OCI-LY7 (cell line): ENCODE results near the gene RCOR1. TPM values are rescaled to one million over a fixed set of nuclear protein-coding genes. Genes with fewer than 3 reads are reported as not detected.

Experiments
- BruUV-seq: library from RNA; stranded (reverse); fragments of 400-500 nt; replicated peaks from 2 replicates; lab custom pipeline; 2021; lab: Mats Ljungman, UMichigan
- CTCF ChIA-PET: fragments of 300-600 bp; sonication (Branson Sonifier 250); formaldehyde crosslinking; loops from one replicate; lab custom pipeline; 2022; ENCODE audit warnings: antibody characterized with exemption; ENCODE audit not compliant: unreplicated experiment; lab: Charles Lee
- POLR2A ChIA-PET: fragments of 300-600 bp; sonication (Branson Sonifier 250); formaldehyde crosslinking; loops from one replicate; lab custom pipeline; 2022; ENCODE audit warnings: antibody characterized with exemption; lab: Charles Lee
- DNase-seq: peaks from one replicate; pipeline ENCODE4 v3.0.0-alpha.2; 2015; ENCODE audit warnings: low spot score
- H2AFZ ChIP-seq: fragments of 200-600 bp; sonication (generic), shearing (Covaris generic); 2 replicates; pipeline ENCODE4 v1.6.1; 2014; ENCODE audit warnings: mild to moderate bottlenecking, antibody characterized with exemption, low read length, moderate library complexity
- H3K27ac ChIP-seq: fragments of 200-600 bp; sonication (generic); 2 replicates; pipeline ENCODE4 v1.5.1; 2014; ENCODE audit warnings: mixed run types, low read depth, mild to moderate bottlenecking, moderate library complexity, low read length, inconsistent platforms; ENCODE audit not compliant: poor library complexity, severe bottlenecking
- H3K36me3 ChIP-seq: fragments of 200-600 bp; sonication (generic); 2 replicates; pipeline ENCODE4 v1.6.1; 2014; ENCODE audit warnings: mild to moderate bottlenecking, antibody characterized with exemption, low read length, moderate library complexity, mixed read lengths; ENCODE audit not compliant: insufficient read depth
- H3K4me1 ChIP-seq: fragments of 200-600 bp; sonication (generic); 2 replicates; pipeline ENCODE4 v1.5.1; 2014; ENCODE audit warnings: mild to moderate bottlenecking, low read length; ENCODE audit not compliant: insufficient read depth, poor library complexity, severe bottlenecking
- H3K4me2 ChIP-seq: fragments of 200-600 bp; sonication (generic); 2 replicates; pipeline ENCODE4 v1.6.1; 2014; ENCODE audit warnings: mild to moderate bottlenecking, low read length
- H3K4me3 ChIP-seq: fragments of 200-600 bp; sonication (generic); 2 replicates; pipeline ENCODE4 v1.5.1; 2014; ENCODE audit warnings: mild to moderate bottlenecking, low read depth, low read length; ENCODE audit not compliant: poor library complexity, severe bottlenecking
- H3K79me2 ChIP-seq: fragments of 200-600 bp; sonication (generic); 2 replicates; pipeline ENCODE4 v1.6.1; 2016; ENCODE audit warnings: low read depth, mild to moderate bottlenecking, low read length, moderate library complexity, mixed read lengths; ENCODE audit not compliant: insufficient read depth
- H3K9me2 ChIP-seq: fragments of 200-600 bp; sonication (generic); 2 replicates; pipeline ENCODE4 v1.6.1; 2016; ENCODE audit warnings: mild to moderate bottlenecking, low read length, mixed read lengths; ENCODE audit not compliant: insufficient read depth
- H3K9me3 ChIP-seq: fragments of 200-600 bp; sonication (generic); 2 replicates; pipeline ENCODE4 v1.6.1; 2014; ENCODE audit warnings: mild to moderate bottlenecking, mixed run types, low read length, mixed read lengths
- H4K20me1 ChIP-seq: fragments of 200-600 bp; sonication (generic); 2 replicates; pipeline ENCODE4 v1.6.1; 2014; ENCODE audit warnings: mild to moderate bottlenecking, antibody characterized with exemption, low read length, moderate library complexity, mixed read lengths; ENCODE audit not compliant: insufficient read depth
- EZH2phosphoT487 ChIP-seq: fragments of 200-600 bp; sonication (generic); IDR thresholded peaks from 2 replicates; pipeline ENCODE4 v1.6.1; 2018; ENCODE audit warnings: low read depth, borderline replicate concordance, mild to moderate bottlenecking, mixed run types, antibody characterized with exemption, low read length, moderate library complexity, mixed read lengths
- intact Hi-C: fragments of 100-400 bp; cut with micrococcal nuclease; formaldehyde crosslinking; loops from one replicate; pipeline ENCODE4 v1.10.0; 2022; ENCODE audit not compliant: unreplicated experiment
- total RNA-seq, 2 experiments: library from RNA; depleted of rRNA in 1 of 2; stranded (reverse); fragments of >200 nt in 1 of 2; shearing (Covaris generic) in 1 of 2; gene quantifications; 2 replicates each; pipeline ENCODE4 v1.2.3, GENCODE V29; 2014 to 2022
- TF ChIP-seq, protein P1 (sequence below): fragments of 200-600 bp; sonication (generic); conservative IDR thresholded peaks from 2 replicates; pipeline ENCODE4 v1.5.1; 2014; ENCODE audit warnings: mild to moderate bottlenecking, antibody characterized with exemption, low read length, moderate library complexity, mixed read lengths

Gene RCOR1
- total RNA-seq, 2 experiments from 2014 or later: 12.1 to 30.2 TPM

DNA sequence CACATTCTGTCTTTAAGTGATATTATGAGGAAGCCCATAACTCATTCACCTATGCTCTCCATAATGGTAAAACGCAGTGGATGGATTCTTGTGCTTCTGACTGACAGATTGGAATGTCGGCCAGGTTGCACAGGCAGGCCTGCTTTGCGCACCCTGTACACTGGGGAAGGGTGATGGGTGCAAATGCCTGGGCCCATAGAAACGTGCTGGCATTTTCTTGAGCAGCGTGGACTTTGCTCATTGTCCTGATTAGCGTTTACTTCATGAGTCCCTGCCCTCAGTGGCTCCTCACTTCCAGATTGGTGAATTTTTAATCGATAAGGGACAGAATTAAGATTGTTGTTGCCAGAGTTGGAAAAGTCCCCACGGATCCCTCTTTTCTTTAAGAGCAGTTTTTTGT, 103.9 kb downstream of the RCOR1 start:
- Histone ChIP-seq H3K9me2 (no peaks in the 10 kb centered on the region), H3K79me2 (peaks cover 7% of the 10 kb centered on the region; the same call in 1 of the 2 replicates), H3K4me3 (no peak overlapping the region), H2AFZ (no peak overlapping the region), H3K4me2 (no peak overlapping the region), H3K27ac (no peak overlapping the region), H3K9me3 (peaks cover under 1% of the 10 kb centered on the region; the same call in 1 of the 2 replicates), H3K4me1 (peaks cover 4% of the 10 kb centered on the region), H4K20me1 (peaks cover 7% of the 10 kb centered on the region; the same call in 1 of the 2 replicates), H3K36me3 (peaks cover 5% of the 10 kb centered on the region)
- no peak for DNase-seq
- BruUV-seq: no TSS peak
- POLR2A ChIA-PET: interaction anchor here (0.6 kb wide), 1 partner anchor 112 kb away, joined by 4 read pairs; no protein-coding TSS in a partner anchor
- no peak for TF ChIP-seq EZH2phosphoT487
- TF ChIP-seq, protein P1, sequence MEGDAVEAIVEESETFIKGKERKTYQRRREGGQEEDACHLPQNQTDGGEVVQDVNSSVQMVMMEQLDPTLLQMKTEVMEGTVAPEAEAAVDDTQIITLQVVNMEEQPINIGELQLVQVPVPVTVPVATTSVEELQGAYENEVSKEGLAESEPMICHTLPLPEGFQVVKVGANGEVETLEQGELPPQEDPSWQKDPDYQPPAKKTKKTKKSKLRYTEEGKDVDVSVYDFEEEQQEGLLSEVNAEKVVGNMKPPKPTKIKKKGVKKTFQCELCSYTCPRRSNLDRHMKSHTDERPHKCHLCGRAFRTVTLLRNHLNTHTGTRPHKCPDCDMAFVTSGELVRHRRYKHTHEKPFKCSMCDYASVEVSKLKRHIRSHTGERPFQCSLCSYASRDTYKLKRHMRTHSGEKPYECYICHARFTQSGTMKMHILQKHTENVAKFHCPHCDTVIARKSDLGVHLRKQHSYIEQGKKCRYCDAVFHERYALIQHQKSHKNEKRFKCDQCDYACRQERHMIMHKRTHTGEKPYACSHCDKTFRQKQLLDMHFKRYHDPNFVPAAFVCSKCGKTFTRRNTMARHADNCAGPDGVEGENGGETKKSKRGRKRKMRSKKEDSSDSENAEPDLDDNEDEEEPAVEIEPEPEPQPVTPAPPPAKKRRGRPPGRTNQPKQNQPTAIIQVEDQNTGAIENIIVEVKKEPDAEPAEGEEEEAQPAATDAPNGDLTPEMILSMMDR: no peak
- CTCF ChIA-PET: interaction anchor here (0.7 kb wide), 1 partner anchor 219 kb away, joined by 4 read pairs; no protein-coding TSS in a partner anchor
- intact Hi-C loops: loop anchor here (10.0 kb wide), 1 partner anchor 308 kb away; no protein-coding TSS in a partner anchor

DNA sequence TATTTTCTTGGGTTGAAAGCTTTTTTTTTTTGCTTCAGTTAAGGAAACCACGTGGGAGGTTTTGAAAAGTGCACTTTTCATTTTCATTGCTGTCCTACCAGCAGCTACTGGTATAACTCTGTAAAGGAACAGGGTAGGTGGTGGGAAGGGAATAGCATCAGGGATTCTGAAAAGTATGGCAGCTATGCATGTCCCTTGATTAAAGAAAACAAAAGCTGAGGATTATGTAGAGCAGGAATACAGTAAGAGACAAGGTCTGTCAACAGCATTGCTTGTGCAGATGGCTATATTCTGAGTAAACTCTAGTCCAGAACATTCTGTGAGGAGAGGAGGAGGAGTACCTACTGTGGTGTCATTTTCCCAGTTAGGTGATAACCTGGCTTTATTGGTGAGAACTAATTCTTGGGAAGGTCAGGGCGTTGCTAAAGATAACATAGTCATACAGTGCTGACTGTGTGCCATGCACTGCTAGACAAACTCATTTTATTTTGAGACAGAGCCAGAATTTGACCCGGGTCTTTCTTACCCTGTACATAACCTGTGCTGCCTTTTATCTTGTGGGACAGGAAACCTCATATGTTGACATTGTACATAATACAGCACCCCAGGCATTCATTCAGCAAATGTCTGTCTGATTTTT, 104.5 kb downstream of the RCOR1 start:
- Histone ChIP-seq H3K4me2 (no peak overlapping the region), H3K27ac (no peak overlapping the region), H2AFZ (no peak overlapping the region), H3K9me2 (no peaks in the 10 kb centered on the region), H3K4me1 (peaks cover 4% of the 10 kb centered on the region), H3K4me3 (no peak overlapping the region), H3K79me2 (peaks cover 7% of the 10 kb centered on the region; the same call in 1 of the 2 replicates), H3K36me3 (peaks cover 11% of the 10 kb centered on the region), H4K20me1 (peaks cover 7% of the 10 kb centered on the region; the same call in 1 of the 2 replicates), H3K9me3 (peaks cover 6% of the 10 kb centered on the region; the same call in 1 of the 2 replicates)
- TF ChIP-seq, protein P1: no peak
- no peak for TF ChIP-seq EZH2phosphoT487
- no TSS peak for BruUV-seq
- intact Hi-C loops: loop anchor here (10.0 kb wide), 1 partner anchor 308 kb away; no protein-coding TSS in a partner anchor
- ChIA-PET POLR2A (interaction anchor here (0.6 kb wide), 1 partner anchor 137 kb away, joined by 3 read pairs; no protein-coding TSS in a partner anchor), CTCF (interaction anchor here (0.7 kb wide), 1 partner anchor 218 kb away, joined by 4 read pairs; no protein-coding TSS in a partner anchor)
- no peak for DNase-seq
